ENCODE measurements around the gene KRTAP2-4.
"Not testable (repeated sequence)": the region's sequence is repeated elsewhere in the genome, so short reads cannot be mapped to it uniquely, and the experiment has no call there.

The KRTAP2-4 gene

GRCh38 chr17:41065829-41066624, at the start of gene KRTAP2-4:
Gene KRTAP2-4 (minus strand): TSS chr17:41065879. CDS start chr17:41065845, 34 bp downstream.
- DNase-seq (ENCODE audit: low read depth): no peak

- no peak for DNase-seq (ENCODE audit: low read depth)
Observed at GRCh38 chr17:41111151-41111885, 45.6 kb upstream of the KRTAP2-4 start.

- not testable (repeated sequence) for DNase-seq (ENCODE audit: low read depth)
Observed at GRCh38 chr17:41108728-41109386, 43.2 kb upstream of the KRTAP2-4 start.

GRCh38 chr17:41107941-41108450, 42.3 kb upstream of the KRTAP2-4 start:
- no peak for DNase-seq (ENCODE audit: low read depth)

GRCh38 chr17:41105347-41105746, 39.7 kb upstream of the KRTAP2-4 start, which contains the start of gene KRTAP4-9:
Gene KRTAP4-9 (plus strand): TSS chr17:41105389. CDS start chr17:41105389, 0 bp downstream.
- DNase-seq (ENCODE audit: low read depth): not testable (repeated sequence)

- not testable (repeated sequence) for DNase-seq (ENCODE audit: low read depth)
Observed at GRCh38 chr17:41104386-41105038, 38.8 kb upstream of the KRTAP2-4 start.

GRCh38 chr17:41103896-41104295, 38.2 kb upstream of the KRTAP2-4 start:
- no peak for DNase-seq (ENCODE audit: low read depth)

GRCh38 chr17:41101586-41102259, 36.0 kb upstream of the KRTAP2-4 start, which contains the start of gene KRTAP4-16:
Gene KRTAP4-16 (minus strand): TSS chr17:41102209. CDS start chr17:41102209, 0 bp downstream.
- no peak for DNase-seq (ENCODE audit: low read depth)

GRCh38 chr17:41099682-41100480, 34.2 kb upstream of the KRTAP2-4 start:
- DNase-seq (ENCODE audit: low read depth): not testable (repeated sequence)

- DNase-seq (ENCODE audit: low read depth): no peak
Observed at GRCh38 chr17:41098481-41098880, 32.8 kb upstream of the KRTAP2-4 start.

GRCh38 chr17:41098042-41098441, 32.4 kb upstream of the KRTAP2-4 start, which contains the start of gene KRTAP4-8:
Gene KRTAP4-8 (minus strand): TSS chr17:41098142. CDS start chr17:41098084, 58 bp downstream.
- DNase-seq (ENCODE audit: low read depth): no peak

- no peak for DNase-seq (ENCODE audit: low read depth)
Observed at GRCh38 chr17:41096055-41096454, 30.4 kb upstream of the KRTAP2-4 start.

- DNase-seq (ENCODE audit: low read depth): not testable (repeated sequence)
Observed at GRCh38 chr17:41088760-41089352, 23.2 kb upstream of the KRTAP2-4 start.

- DNase-seq (ENCODE audit: low read depth): not testable (repeated sequence)
Observed at GRCh38 chr17:41084100-41084856, 18.6 kb upstream of the KRTAP2-4 start, which contains the start of gene KRTAP4-7. Gene KRTAP4-7 (plus strand): TSS chr17:41084150. CDS start chr17:41084207, 57 bp downstream.

GRCh38 chr17:41083427-41083826, 17.7 kb upstream of the KRTAP2-4 start:
- DNase-seq (ENCODE audit: low read depth): not testable (repeated sequence)

GRCh38 chr17:41082626-41083025, 16.9 kb upstream of the KRTAP2-4 start:
- no peak for DNase-seq (ENCODE audit: low read depth)

- no peak for DNase-seq (ENCODE audit: low read depth)
Observed at GRCh38 chr17:41076788-41077187, 11.1 kb upstream of the KRTAP2-4 start.

- DNase-seq (ENCODE audit: low read depth): no peak
Observed at GRCh38 chr17:41073676-41074075, 8.0 kb upstream of the KRTAP2-4 start.

All from T-helper 22 cell (primary cell).